ENCODE measurements around the gene GRAP.

DNA sequence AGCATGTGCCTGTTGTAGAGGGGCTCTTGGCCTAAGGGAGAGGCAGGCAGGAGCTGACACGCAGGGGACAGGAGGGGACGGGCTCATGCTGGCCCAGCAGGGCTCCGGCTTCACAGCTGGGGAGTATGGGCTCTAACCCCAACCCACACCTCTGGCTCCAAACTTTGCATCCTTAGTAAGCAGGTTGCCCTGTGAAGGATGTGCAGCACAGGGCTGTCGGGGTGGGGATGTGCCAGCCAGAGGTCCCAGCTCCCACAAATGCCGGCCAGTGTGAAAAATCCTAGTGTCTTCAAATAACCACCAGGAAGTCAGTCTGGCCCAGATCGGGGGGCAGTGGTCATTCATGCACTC, 28.2 kb downstream of the GRAP start:
- TF ChIP-seq NFYB (IDR thresholded peaks at IDR 0.05; ENCODE audit: insufficient read depth, low read depth, low read length) (no peak), BRCA1 (IDR thresholded peaks at IDR 0.05; ENCODE audit: low read depth, low read length) (no peak)
